Dermis blood vessel endothelial cell (primary cell): ENCODE data around the gene MCRIP2. TPM values are rescaled to one million over a fixed set of nuclear protein-coding genes. Genes with fewer than 3 reads are reported as not detected.
A peak's percentile ranks its signal among the peaks of the same experiment; 100 is the strongest.
"Not testable (repeated sequence)": the region's sequence is repeated elsewhere in the genome, so short reads cannot be mapped to it uniquely, and the experiment has no call there.

ENCODE experiments used
- DNase-seq: peaks from one replicate; pipeline ENCODE4 v3.0.0; 2010
- total RNA-seq: library from RNA; depleted of rRNA; stranded (reverse); fragments of >200 nt; gene quantifications from 2 replicates; pipeline ENCODE4 v1.2.3, GENCODE V29; 2014

Gene MCRIP2
- 11.2 and 12.6 TPM in 2 replicates for total RNA-seq

- peak; percentile 61 for DNase-seq
Measured at GRCh38 chr16:641326-642188, at the start of gene MCRIP2. Gene MCRIP2 (plus strand): TSS chr16:641828. CDS start chr16:641992, 164 bp downstream.

- DNase-seq = no peak
Measured at GRCh38 chr16:591892-592517, 49.6 kb upstream of the MCRIP2 start.

GRCh38 chr16:592518-593306 lies 48.9 kb upstream of the MCRIP2 start:
- DNase-seq = no peak

GRCh38 chr16:593406-593805 lies 48.2 kb upstream of the MCRIP2 start:
- no peak for DNase-seq

GRCh38 chr16:593807-594206 lies 47.8 kb upstream of the MCRIP2 start:
- no peak for DNase-seq

- no peak for DNase-seq
Measured at GRCh38 chr16:595094-595528, 46.5 kb upstream of the MCRIP2 start.

- no peak for DNase-seq
Measured at GRCh38 chr16:595942-596735, 45.5 kb upstream of the MCRIP2 start.

GRCh38 chr16:596736-597060 lies 44.9 kb upstream of the MCRIP2 start:
- no peak for DNase-seq

- DNase-seq = not testable (repeated sequence)
Measured at GRCh38 chr16:597655-598054, 44.0 kb upstream of the MCRIP2 start.

GRCh38 chr16:598823-599739 lies 42.5 kb upstream of the MCRIP2 start:
- no peak for DNase-seq

GRCh38 chr16:600781-601180 lies 40.8 kb upstream of the MCRIP2 start:
- DNase-seq = peak; percentile 38

- DNase-seq = no peak
Measured at GRCh38 chr16:603933-604332, 37.7 kb upstream of the MCRIP2 start.

GRCh38 chr16:606656-607307 lies 34.8 kb upstream of the MCRIP2 start:
- DNase-seq = no peak

- DNase-seq = no peak
Measured at GRCh38 chr16:608019-608418, 33.6 kb upstream of the MCRIP2 start.

GRCh38 chr16:609316-609715 lies 32.3 kb upstream of the MCRIP2 start:
- no peak for DNase-seq

GRCh38 chr16:609984-610383 lies 31.6 kb upstream of the MCRIP2 start:
- no peak for DNase-seq

- DNase-seq = peak; percentile 60
Measured at GRCh38 chr16:610513-611381, 30.9 kb upstream of the MCRIP2 start.

- no peak for DNase-seq
Measured at GRCh38 chr16:615122-615521, 26.5 kb upstream of the MCRIP2 start.

- DNase-seq = no peak
Measured at GRCh38 chr16:616733-617586, 24.7 kb upstream of the MCRIP2 start.
